ENCODE results near the gene MYBL2. TPM values are rescaled to one million over a fixed set of nuclear protein-coding genes. Genes with fewer than 3 reads are reported as not detected.

MYBL2 gene
- total RNA-seq, 3 donors from 2014 or later (not counting 1 experiment from before 2014, with no cell fraction given), result 1.6 to 2.4 (median 1.7) TPM

DNA sequence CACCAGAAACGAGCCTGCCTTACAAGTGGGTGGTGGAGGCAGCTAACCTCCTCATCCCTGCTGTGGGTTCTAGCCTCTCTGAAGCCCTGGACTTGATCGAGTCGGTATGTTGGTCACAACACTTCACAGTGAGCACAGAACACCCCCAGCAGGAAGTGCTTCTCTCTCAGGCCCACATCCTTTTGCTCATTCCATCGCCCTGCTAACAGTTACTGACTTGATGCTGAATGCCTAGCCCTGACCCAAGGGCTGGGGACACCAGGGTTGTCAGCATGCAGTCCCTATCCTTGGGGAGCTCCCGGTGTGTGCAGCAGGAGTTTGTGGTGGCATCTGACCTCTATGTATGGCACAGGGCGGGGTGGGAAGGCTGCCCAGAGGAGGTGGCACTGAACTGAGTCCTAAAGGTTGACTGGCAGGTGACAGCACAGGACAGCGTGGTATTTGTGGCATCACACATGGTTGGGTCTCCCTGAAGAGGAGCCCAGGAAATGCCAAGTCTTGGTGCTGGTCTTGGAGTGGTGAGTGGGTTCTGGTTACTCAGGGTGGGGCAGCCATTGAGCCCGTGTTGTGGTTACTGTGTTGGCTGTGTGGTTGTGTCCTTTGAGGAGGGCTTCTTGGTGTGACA lies 33.1 kb downstream of the MYBL2 start:
- intact Hi-C loops (cut with micrococcal nuclease), result no loop called here
- Mint-ChIP-seq H3K36me3 (no peaks in the 10 kb centered on the region), H3K9me3 (no peaks in the 10 kb centered on the region), H3K4me3 (peak overlapping the region; percentile 60), H3K4me1 (peaks cover 16 to 17% of the 10 kb centered on the region in 2 donors), H3K27ac (peak overlapping the region; percentile 56 to 88), H3K27me3 (ENCODE audit: low read depth in 2 of 2) (no peaks in the 10 kb centered on the region)
- Histone ChIP-seq H3K9me3 (ENCODE audit: control insufficient read depth, insufficient read depth, low read length) (no peaks in the 10 kb centered on the region), H3K36me3 (ENCODE audit: control insufficient read depth, insufficient read depth, low read length) (no peaks in the 10 kb centered on the region), H3K27ac (ENCODE audit: low read length) (peak overlapping the region; percentile 10), H3K4me3 (ENCODE audit: low read length) (no peak overlapping the region), H3K4me1 (ENCODE audit: control insufficient read depth, insufficient read depth, low read length) (peaks cover 17% of the 10 kb centered on the region), H3K27me3 (ENCODE audit: control insufficient read depth, insufficient read depth, low read length) (no peaks in the 10 kb centered on the region)
- TF ChIP-seq, protein P1, sequence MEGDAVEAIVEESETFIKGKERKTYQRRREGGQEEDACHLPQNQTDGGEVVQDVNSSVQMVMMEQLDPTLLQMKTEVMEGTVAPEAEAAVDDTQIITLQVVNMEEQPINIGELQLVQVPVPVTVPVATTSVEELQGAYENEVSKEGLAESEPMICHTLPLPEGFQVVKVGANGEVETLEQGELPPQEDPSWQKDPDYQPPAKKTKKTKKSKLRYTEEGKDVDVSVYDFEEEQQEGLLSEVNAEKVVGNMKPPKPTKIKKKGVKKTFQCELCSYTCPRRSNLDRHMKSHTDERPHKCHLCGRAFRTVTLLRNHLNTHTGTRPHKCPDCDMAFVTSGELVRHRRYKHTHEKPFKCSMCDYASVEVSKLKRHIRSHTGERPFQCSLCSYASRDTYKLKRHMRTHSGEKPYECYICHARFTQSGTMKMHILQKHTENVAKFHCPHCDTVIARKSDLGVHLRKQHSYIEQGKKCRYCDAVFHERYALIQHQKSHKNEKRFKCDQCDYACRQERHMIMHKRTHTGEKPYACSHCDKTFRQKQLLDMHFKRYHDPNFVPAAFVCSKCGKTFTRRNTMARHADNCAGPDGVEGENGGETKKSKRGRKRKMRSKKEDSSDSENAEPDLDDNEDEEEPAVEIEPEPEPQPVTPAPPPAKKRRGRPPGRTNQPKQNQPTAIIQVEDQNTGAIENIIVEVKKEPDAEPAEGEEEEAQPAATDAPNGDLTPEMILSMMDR (IDR thresholded peaks at IDR 0.05), result no peak
- ATAC-seq (peak; percentile 69 to 81 (median 73)), DNase-seq (peak in 1 of 2 donors; percentile 22)
- WGBS (ENCODE audit: insufficient coverage), result 45% methylated on average over 8 of the region's 8 CpGs

DNA sequence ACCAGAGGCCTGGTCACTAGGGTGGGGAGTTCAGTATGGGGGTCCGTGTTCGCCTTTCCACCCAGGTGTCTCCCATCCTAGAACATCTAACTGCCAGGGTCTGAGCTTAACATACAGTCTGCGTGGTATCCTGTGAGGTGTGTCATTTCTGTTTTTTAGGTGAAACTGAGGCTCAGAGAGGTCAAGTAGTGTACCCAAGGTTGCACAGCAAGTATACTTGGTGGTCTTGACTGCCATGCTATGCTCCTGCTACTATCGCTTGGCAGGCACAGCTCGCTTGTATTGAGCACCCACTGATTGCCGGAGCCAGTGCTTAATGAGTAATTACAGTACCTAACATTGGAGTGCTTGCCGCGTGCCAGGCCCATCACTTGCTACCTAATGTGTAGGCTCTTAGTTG lies 33.7 kb downstream of the MYBL2 start:
- Mint-ChIP-seq H3K4me1 (peaks cover 16 to 17% of the 10 kb centered on the region in 2 donors), H3K27me3 (ENCODE audit: low read depth in 2 of 2) (no peaks in the 10 kb centered on the region), H3K36me3 (no peaks in the 10 kb centered on the region), H3K4me3 (no peak overlapping the region), H3K27ac (peak overlapping the region; percentile 56 to 88), H3K9me3 (no peaks in the 10 kb centered on the region)
- intact Hi-C loops (cut with micrococcal nuclease), result no loop called here
- Histone ChIP-seq H3K27me3 (ENCODE audit: control insufficient read depth, insufficient read depth, low read length) (no peaks in the 10 kb centered on the region), H3K4me1 (ENCODE audit: control insufficient read depth, insufficient read depth, low read length) (peaks cover 17% of the 10 kb centered on the region), H3K27ac (ENCODE audit: low read length) (no peak overlapping the region), H3K4me3 (ENCODE audit: low read length) (no peak overlapping the region), H3K9me3 (ENCODE audit: control insufficient read depth, insufficient read depth, low read length) (no peaks in the 10 kb centered on the region), H3K36me3 (ENCODE audit: control insufficient read depth, insufficient read depth, low read length) (no peaks in the 10 kb centered on the region)
- 94% methylated on average over 8 of the region's 8 CpGs for WGBS (ENCODE audit: insufficient coverage)
- DNase-seq (no peak), ATAC-seq (no peak)
- TF ChIP-seq, protein P1 (IDR thresholded peaks at IDR 0.05), result no peak

DNA sequence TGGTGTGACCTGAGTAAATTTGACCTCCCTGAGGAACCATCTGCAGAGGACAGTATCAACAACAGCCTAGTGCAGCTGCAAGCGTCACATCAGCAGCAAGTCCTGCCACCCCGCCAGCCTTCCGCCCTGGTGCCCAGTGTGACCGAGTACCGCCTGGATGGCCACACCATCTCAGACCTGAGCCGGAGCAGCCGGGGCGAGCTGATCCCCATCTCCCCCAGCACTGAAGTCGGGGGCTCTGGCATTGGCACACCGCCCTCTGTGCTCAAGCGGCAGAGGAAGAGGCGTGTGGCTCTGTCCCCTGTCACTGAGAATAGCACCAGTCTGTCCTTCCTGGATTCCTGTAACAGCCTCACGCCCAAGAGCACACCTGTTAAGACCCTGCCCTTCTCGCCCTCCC lies 35.6 kb downstream of the MYBL2 start:
- Mint-ChIP-seq H3K4me3 (no peak overlapping the region), H3K27ac (no peak overlapping the region), H3K36me3 (no peaks in the 10 kb centered on the region), H3K27me3 (ENCODE audit: low read depth in 2 of 2) (no peaks in the 10 kb centered on the region), H3K4me1 (peaks cover 16 to 17% of the 10 kb centered on the region in 2 donors), H3K9me3 (no peaks in the 10 kb centered on the region)
- H3K4me1 ChIP-seq (ENCODE audit: control insufficient read depth, insufficient read depth, low read length), result peaks cover 17% of the 10 kb centered on the region
- H3K27ac ChIP-seq (ENCODE audit: low read length), result no peak overlapping the region
- intact Hi-C loops (cut with micrococcal nuclease), result no loop called here
- TF ChIP-seq, protein P1 (IDR thresholded peaks at IDR 0.05), result no peak
- no peaks in the 10 kb centered on the region for H3K9me3 ChIP-seq (ENCODE audit: control insufficient read depth, insufficient read depth, low read length)
- no peaks in the 10 kb centered on the region for H3K27me3 ChIP-seq (ENCODE audit: control insufficient read depth, insufficient read depth, low read length)
- DNase-seq (no peak), ATAC-seq (no peak)
- WGBS (ENCODE audit: insufficient coverage), result 98% methylated on average over 14 of the region's 14 CpGs
- no peaks in the 10 kb centered on the region for H3K36me3 ChIP-seq (ENCODE audit: control insufficient read depth, insufficient read depth, low read length)
- no peak overlapping the region for H3K4me3 ChIP-seq (ENCODE audit: low read length)
